ENCODE measurements around the gene FSTL5.

DNA sequence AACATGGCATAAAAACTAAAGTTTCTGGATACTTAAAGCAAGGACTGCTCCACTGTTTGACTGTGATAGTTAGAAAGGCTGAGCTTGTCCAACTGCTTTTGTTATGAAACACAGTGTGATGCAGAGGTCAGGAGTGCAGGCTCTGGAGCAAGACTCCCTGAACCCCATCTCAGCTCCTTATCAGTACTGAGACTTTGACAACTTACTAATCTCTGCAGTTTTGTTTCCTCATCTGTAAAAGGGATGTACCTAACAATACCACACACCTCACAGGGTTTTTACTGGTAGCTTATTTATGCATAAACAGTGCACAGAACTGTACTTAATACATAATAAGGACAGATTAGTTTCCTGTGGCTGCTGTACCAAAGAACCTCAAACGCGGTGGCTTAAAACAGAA, 804.3 kb downstream of the FSTL5 start:
- TF ChIP-seq ZNF274 (IDR thresholded peaks at IDR 0.05; ENCODE audit: low read depth, low read length) (no peak), YY1 (IDR thresholded peaks at IDR 0.05; ENCODE audit: insufficient read depth, insufficient read length) (no peak)
